K562 (cell line): ENCODE data around the gene SULT2B1. TPM values are rescaled to one million over a fixed set of nuclear protein-coding genes. Genes with fewer than 3 reads are reported as not detected.

ENCODE experiments used
- BRCA1 ChIP-seq, 2 experiments: fragments of 450-650 bp in 1 of 2; sonication (generic) in 1 of 2; formaldehyde crosslinking in 1 of 2; IDR thresholded peaks; 2 replicates each; pipeline versions ENCODE4 v1.5.0 to v1.6.1; 2017 to 2020; ENCODE audit warnings: mild to moderate bottlenecking in 1 of 2, missing genetic modification reagents in 1 of 2
- CBX5 ChIP-seq: IDR thresholded peaks from 2 replicates; pipeline ENCODE4 v1.6.1; 2014; ENCODE audit warnings: low read depth, borderline replicate concordance
- CREB5 ChIP-seq: fragments of 250-450 bp; sonication (Bioruptor Pico); IDR thresholded peaks from 2 replicates; pipeline ENCODE4 v1.5.0; 2020; ENCODE audit warnings: mild to moderate bottlenecking
- DACH1 ChIP-seq: fragments of 450-650 bp; IDR thresholded peaks from 2 replicates; pipeline ENCODE4 v1.6.1; 2018; ENCODE audit not compliant: partially characterized antibody
- DDX20 ChIP-seq: fragments of 450-650 bp; IDR thresholded peaks from 2 replicates; pipeline ENCODE4 v1.6.1; 2016; ENCODE audit warnings: missing genetic modification characterization, low read depth, mild to moderate bottlenecking, missing compliant biosample characterization, moderate library complexity
- E2F8 ChIP-seq: fragments of 450-650 bp; IDR thresholded peaks from 2 replicates; pipeline ENCODE4 v1.7.1; 2018; ENCODE audit warnings: mild to moderate bottlenecking, low read depth; ENCODE audit not compliant: partially characterized antibody
- HOXB6 ChIP-seq: fragments of 250-450 bp; sonication (Bioruptor Pico); IDR thresholded peaks from 2 replicates; pipeline ENCODE4 v1.5.1; 2022; ENCODE audit warnings: mild to moderate bottlenecking, borderline replicate concordance
- MYBL2 ChIP-seq, 2 experiments: fragments of 450-650 bp in 1 of 2; sonication (generic) in 1 of 2; formaldehyde crosslinking in 1 of 2; IDR thresholded peaks; 2 replicates each; pipeline versions ENCODE4 v1.6.1 to v1.8.1; 2017 to 2022; ENCODE audit warnings: borderline replicate concordance in 1 of 2, inconsistent platforms in 1 of 2, low read depth in 1 of 2, mild to moderate bottlenecking in 1 of 2, missing genetic modification reagents in 1 of 2, moderate library complexity in 1 of 2
- PATZ1 ChIP-seq: fragments of 250-450 bp; sonication (Bioruptor Pico); IDR thresholded peaks from 2 replicates; pipeline ENCODE4 v1.5.0; 2020; ENCODE audit warnings: mild to moderate bottlenecking, borderline replicate concordance
- RBM39 ChIP-seq: fragments of 200-400 bp; formaldehyde crosslinking; optimal IDR thresholded peaks from 2 replicates; pipeline ENCODE3; 2018; ENCODE audit warnings: low read depth, low read length
- RERE ChIP-seq: sonication (generic); formaldehyde crosslinking; IDR thresholded peaks from 2 replicates; pipeline ENCODE4 v1.8.0; 2023; ENCODE audit warnings: missing genetic modification reagents, mild to moderate bottlenecking, borderline replicate concordance
- RHOXF2B ChIP-seq: fragments of 250-450 bp; sonication (Bioruptor Pico); conservative IDR thresholded peaks from 2 replicates; pipeline ENCODE4 v1.5.1; 2021
- SMARCC2 ChIP-seq: fragments of 450-650 bp; IDR thresholded peaks from 2 replicates; pipeline ENCODE4 v1.6.1; 2017; ENCODE audit warnings: antibody characterized with exemption, moderate library complexity, mild to moderate bottlenecking, low read depth
- ZNF263 ChIP-seq: sonication (generic); formaldehyde crosslinking; IDR thresholded peaks from 2 replicates; pipeline ENCODE4 v1.8.0; 2022; ENCODE audit warnings: mild to moderate bottlenecking, missing genetic modification reagents, borderline replicate concordance
- polyA plus RNA-seq, 8 experiments: library from polyadenylated mRNA; depleted of rRNA in 4 of 8; stranded (reverse) in 5 of 8; unstranded in 3 of 8; fragments of >200 nt; fragmentation: Nextera tagmentation in 2 of 8; fragmentation: Illumina TruSeq in 1 of 8; extraction: Ambion mirVana in 2 of 8; extraction: Trizol in 1 of 8; gene quantifications; 2 replicates each; pipeline versions ENCODE4 v1.2.1 to v1.2.3, GENCODE V29; 2011 to 2014; ENCODE audit warnings: inconsistent platforms in 1 of 8, missing spikeins in 1 of 8
- total RNA-seq, 7 experiments: library from RNA; depleted of rRNA in 6 of 7; stranded (reverse); fragments of >200 nt in 6 of 7; fragmentation: Illumina TruSeq in 2 of 7; extraction: Trizol in 2 of 7; gene quantifications; 2 replicates each; pipeline versions ENCODE4 v1.2.1 to v1.2.3, GENCODE V29; 2011 to 2021; ENCODE audit warnings: low replicate concordance in 1 of 7

Gene SULT2B1
- total and polyA plus RNA-seq, 9 of the 15 experiments (the other 6 are each of a cell fraction or from before 2014, with no cell fraction given) = 0.09 to 0.62 (median 0.22) TPM; not detected in 2

- no peak for TF ChIP-seq MYBL2 (IDR thresholded peaks at IDR 0.05; ENCODE audit: low read depth)
- TF ChIP-seq MYBL2 (CRISPR knock-in tag; IDR thresholded peaks at IDR 0.05; ENCODE audit: borderline replicate concordance) = no peak
- no peak for TF ChIP-seq HOXB6 (CRISPR knock-in tag)
- no peak for TF ChIP-seq DDX20 (tag)
- TF ChIP-seq RBM39 = no peak
- TF ChIP-seq CBX5 = peak; percentile 69; the same call in 1 of the 2 replicates
- TF ChIP-seq CREB5 = no peak
- TF ChIP-seq RERE (CRISPR knock-in tag) = no peak
- peak; percentile 73; the same call in 1 of the 2 replicates for TF ChIP-seq SMARCC2
- peak; percentile 81 for TF ChIP-seq E2F8
- TF ChIP-seq BRCA1 (IDR thresholded peaks at IDR 0.05) = no peak
- TF ChIP-seq BRCA1 (CRISPR knock-in tag; IDR thresholded peaks at IDR 0.05) = no peak
- TF ChIP-seq DACH1 = peak; percentile 89
- peak; percentile 96; the same call in 1 of the 2 replicates for TF ChIP-seq ZNF263 (CRISPR knock-in tag)
- no peak for TF ChIP-seq PATZ1 (CRISPR knock-in tag)
- no peak for TF ChIP-seq RHOXF2B (CRISPR knock-in tag)
These were observed 36.9 kb downstream of the SULT2B1 start (continued) for GRCh38 chr19:48588670-48589401.
